Measurements from ENCODE around the gene POLN. TPM values are rescaled to one million over a fixed set of nuclear protein-coding genes. Genes with fewer than 3 reads are reported as not detected.

The POLN gene
- total and polyA plus RNA-seq, 2 experiments from 2014 or later, result 1.7 to 2.0 TPM

GRCh38 chr4:2068198-2068470, 173.8 kb downstream of the POLN start:
- Histone ChIP-seq H3K9me3 (ENCODE audit: low read depth) (no peaks in the 10 kb centered on the region), H3K4me3 (no peak overlapping the region), H3K27me3 (no peaks in the 10 kb centered on the region), H3K9me2 (replicated peaks; ENCODE audit: insufficient read depth) (no peaks in the 10 kb centered on the region), H4K20me1 (ENCODE audit: insufficient read depth, poor library complexity, severe bottlenecking) (no peaks in the 10 kb centered on the region), H3K27ac (no peak overlapping the region), H3K79me2 (no peaks in the 10 kb centered on the region), H3K4me1 (ENCODE audit: insufficient read depth) (no peaks in the 10 kb centered on the region), H3K36me3 (replicated peaks; ENCODE audit: insufficient read depth, low read depth) (no peaks in the 10 kb centered on the region), H2AFZ (no peak overlapping the region), H3K4me2 (no peak overlapping the region)
- 96% methylated on average over 13 of the region's 13 CpGs for WGBS (ENCODE audit: low lambda C conversion rate, missing lambda C conversion rate)
- TF ChIP-seq EZH2 (IDR thresholded peaks at IDR 0.05; ENCODE audit: borderline replicate concordance) (no peak), EZH2phosphoT487 (IDR thresholded peaks at IDR 0.05; ENCODE audit: low read depth, severe bottlenecking, unreplicated experiment) (no peak)
- TF ChIP-seq, protein P1, sequence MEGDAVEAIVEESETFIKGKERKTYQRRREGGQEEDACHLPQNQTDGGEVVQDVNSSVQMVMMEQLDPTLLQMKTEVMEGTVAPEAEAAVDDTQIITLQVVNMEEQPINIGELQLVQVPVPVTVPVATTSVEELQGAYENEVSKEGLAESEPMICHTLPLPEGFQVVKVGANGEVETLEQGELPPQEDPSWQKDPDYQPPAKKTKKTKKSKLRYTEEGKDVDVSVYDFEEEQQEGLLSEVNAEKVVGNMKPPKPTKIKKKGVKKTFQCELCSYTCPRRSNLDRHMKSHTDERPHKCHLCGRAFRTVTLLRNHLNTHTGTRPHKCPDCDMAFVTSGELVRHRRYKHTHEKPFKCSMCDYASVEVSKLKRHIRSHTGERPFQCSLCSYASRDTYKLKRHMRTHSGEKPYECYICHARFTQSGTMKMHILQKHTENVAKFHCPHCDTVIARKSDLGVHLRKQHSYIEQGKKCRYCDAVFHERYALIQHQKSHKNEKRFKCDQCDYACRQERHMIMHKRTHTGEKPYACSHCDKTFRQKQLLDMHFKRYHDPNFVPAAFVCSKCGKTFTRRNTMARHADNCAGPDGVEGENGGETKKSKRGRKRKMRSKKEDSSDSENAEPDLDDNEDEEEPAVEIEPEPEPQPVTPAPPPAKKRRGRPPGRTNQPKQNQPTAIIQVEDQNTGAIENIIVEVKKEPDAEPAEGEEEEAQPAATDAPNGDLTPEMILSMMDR (IDR thresholded peaks at IDR 0.05; ENCODE audit: poor library complexity), result no peak
- no peak for DNase-seq (ENCODE audit: low spot score)

DNA sequence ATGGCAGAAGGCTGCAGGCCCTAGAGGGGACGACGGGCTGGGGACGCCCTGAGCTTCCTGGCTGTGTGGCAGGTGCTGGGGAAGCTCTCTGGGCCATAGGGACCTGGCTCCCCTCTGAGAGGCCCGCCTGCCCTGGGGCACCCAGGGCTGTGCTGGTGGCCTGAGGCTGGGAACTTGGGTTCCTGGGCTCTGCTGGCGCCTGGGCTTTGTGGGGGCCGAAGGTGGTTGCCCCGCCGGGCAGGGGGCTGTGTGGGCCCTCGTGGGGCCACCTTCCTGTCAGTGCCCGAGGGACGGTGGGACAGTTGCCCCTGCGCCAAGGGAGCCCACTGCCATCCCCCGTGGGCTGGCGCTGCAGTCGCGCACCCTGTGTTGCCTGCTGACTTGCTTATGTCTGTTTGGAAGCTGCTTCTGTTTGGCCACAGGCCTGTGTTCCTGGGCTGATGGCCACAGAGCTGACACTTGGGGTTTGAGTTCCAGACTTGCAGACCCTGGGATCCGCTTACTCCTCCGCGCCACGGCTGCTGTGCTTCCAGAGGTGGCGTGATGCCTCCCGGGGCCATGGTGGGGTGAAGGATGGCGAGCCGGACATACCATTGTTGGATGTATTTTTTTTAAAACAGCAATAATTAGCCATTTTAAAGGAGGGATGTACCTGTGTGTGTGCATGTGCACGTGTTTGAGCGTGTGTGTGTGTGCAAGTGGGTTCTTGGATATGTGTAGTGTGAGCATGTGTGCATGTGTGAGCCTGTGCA, 174.3 kb downstream of the POLN start:
- no peak overlapping the region for H3K27ac ChIP-seq

DNA sequence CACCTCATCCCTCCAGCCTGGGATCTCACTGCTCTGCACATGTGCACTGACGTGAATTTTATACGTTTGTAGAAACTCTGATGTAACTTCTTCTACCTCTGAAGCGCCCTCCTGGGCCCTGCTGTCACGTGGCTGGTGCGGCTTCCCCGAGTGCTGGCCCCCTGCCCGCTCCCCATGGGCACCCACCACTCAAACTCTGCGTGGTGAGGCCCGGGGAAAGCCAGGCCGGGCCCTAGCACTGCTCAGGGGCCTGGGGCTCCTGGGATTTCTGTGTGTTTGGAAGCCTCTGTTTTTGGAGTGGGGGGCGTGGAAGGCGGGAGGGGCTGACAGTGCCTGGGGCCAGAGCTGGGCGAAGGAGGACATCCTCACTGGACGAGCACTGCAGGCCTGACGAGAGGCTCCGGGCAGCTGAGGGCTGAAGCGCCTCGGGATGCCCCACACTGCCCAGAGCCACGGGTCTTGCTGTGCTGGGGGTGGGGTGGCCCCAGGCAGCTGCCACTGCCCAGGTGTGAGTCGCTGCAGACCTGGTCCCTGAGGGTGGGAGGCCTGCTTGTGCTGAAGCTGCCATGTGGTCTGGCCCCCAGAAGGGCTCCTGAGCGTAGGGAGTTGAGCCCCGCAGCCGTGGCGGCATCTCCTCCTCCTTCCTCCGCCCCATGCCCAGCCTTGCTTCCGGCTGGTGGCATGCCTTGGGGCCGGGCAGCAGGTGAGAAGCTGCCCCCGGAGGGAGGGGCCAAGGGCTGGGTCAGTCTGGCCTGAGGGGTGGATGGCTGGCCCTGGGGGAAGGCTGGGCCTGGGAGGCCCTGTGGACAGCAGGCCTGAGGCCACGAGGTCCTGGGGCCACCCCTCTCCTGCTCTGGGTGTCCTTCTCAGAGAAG, 175.1 kb downstream of the POLN start:
- Histone ChIP-seq H3K4me3 (no peak overlapping the region), H4K20me1 (ENCODE audit: insufficient read depth, poor library complexity, severe bottlenecking) (no peaks in the 10 kb centered on the region), H3K36me3 (replicated peaks; ENCODE audit: insufficient read depth, low read depth) (no peaks in the 10 kb centered on the region), H3K9me2 (replicated peaks; ENCODE audit: insufficient read depth) (no peaks in the 10 kb centered on the region), H3K79me2 (no peaks in the 10 kb centered on the region), H2AFZ (no peak overlapping the region), H3K9me3 (ENCODE audit: low read depth) (no peaks in the 10 kb centered on the region), H3K27ac (no peak overlapping the region), H3K27me3 (no peaks in the 10 kb centered on the region), H3K4me1 (ENCODE audit: insufficient read depth) (no peaks in the 10 kb centered on the region), H3K4me2 (no peak overlapping the region)
- 85% methylated on average over 29 of the region's 29 CpGs for WGBS (ENCODE audit: low lambda C conversion rate, missing lambda C conversion rate)
- no peak for DNase-seq (ENCODE audit: low spot score)
- TF ChIP-seq EZH2phosphoT487 (IDR thresholded peaks at IDR 0.05; ENCODE audit: low read depth, severe bottlenecking, unreplicated experiment) (no peak), EZH2 (IDR thresholded peaks at IDR 0.05; ENCODE audit: borderline replicate concordance) (no peak)
- TF ChIP-seq, protein P1 (IDR thresholded peaks at IDR 0.05; ENCODE audit: poor library complexity), result no peak

More for the DNA sequence above, 174.3 kb downstream of the POLN start:
- H3K9me2 ChIP-seq (replicated peaks; ENCODE audit: insufficient read depth), result no peaks in the 10 kb centered on the region
- no peaks in the 10 kb centered on the region for H4K20me1 ChIP-seq (ENCODE audit: insufficient read depth, poor library complexity, severe bottlenecking)
- no peaks in the 10 kb centered on the region for H3K36me3 ChIP-seq (replicated peaks; ENCODE audit: insufficient read depth, low read depth)
- H3K9me3 ChIP-seq (ENCODE audit: low read depth), result no peaks in the 10 kb centered on the region
- 95% methylated on average over 25 of the region's 26 CpGs for WGBS (ENCODE audit: low lambda C conversion rate, missing lambda C conversion rate)
- H3K4me3 ChIP-seq, result no peak overlapping the region
- H3K79me2 ChIP-seq, result no peaks in the 10 kb centered on the region
- no peak overlapping the region for H3K4me2 ChIP-seq
- no peaks in the 10 kb centered on the region for H3K4me1 ChIP-seq (ENCODE audit: insufficient read depth)
- no peak for DNase-seq (ENCODE audit: low spot score)
- no peak overlapping the region for H2AFZ ChIP-seq
- H3K27me3 ChIP-seq, result no peaks in the 10 kb centered on the region
- TF ChIP-seq, protein P1 (IDR thresholded peaks at IDR 0.05; ENCODE audit: poor library complexity), result no peak
- TF ChIP-seq EZH2phosphoT487 (IDR thresholded peaks at IDR 0.05; ENCODE audit: low read depth, severe bottlenecking, unreplicated experiment), result no peak
- TF ChIP-seq EZH2 (IDR thresholded peaks at IDR 0.05; ENCODE audit: borderline replicate concordance), result no peak
